MM.1S (cell line): ENCODE results near the gene CFD.

Source experiments
- DNase-seq: peaks from one replicate; pipeline ENCODE4 v3.0.0-alpha.2; 2015
- H2AFZ ChIP-seq: fragments of 300-600 bp; sonication (generic); 2 replicates; pipeline ENCODE4 v1.6.0; 2016; ENCODE audit warnings: antibody characterized with exemption, low read length
- H3F3A ChIP-seq: fragments of 300-600 bp; sonication (generic); 2 replicates; pipeline ENCODE4 v1.6.1; 2016; ENCODE audit warnings: mild to moderate bottlenecking, antibody characterized with exemption, low read length, moderate library complexity, mixed read lengths; ENCODE audit not compliant: insufficient read depth
- H3K27ac ChIP-seq: fragments of 300-600 bp; sonication (generic); 2 replicates; pipeline ENCODE4 v1.5.1; 2016; ENCODE audit warnings: mild to moderate bottlenecking, low read length
- H3K27me3 ChIP-seq: fragments of 300-600 bp; sonication (generic); replicated peaks from 2 replicates; pipeline ENCODE4 v1.6.0; 2016; ENCODE audit warnings: low read length; ENCODE audit not compliant: insufficient read depth
- H3K36me3 ChIP-seq: fragments of 300-600 bp; sonication (generic); replicated peaks from 2 replicates; pipeline ENCODE4 v1.6.1; 2016; ENCODE audit warnings: mild to moderate bottlenecking, low read length, mixed read lengths; ENCODE audit not compliant: insufficient read depth
- H3K4me1 ChIP-seq: fragments of 300-600 bp; sonication (generic); 2 replicates; pipeline ENCODE4 v1.6.1; 2016; ENCODE audit warnings: low read length, mixed read lengths
- H3K4me2 ChIP-seq: fragments of 300-600 bp; sonication (generic); 2 replicates; pipeline ENCODE4 v1.6.0; 2016; ENCODE audit warnings: low read depth, low read length
- H3K4me3 ChIP-seq: fragments of 300-600 bp; sonication (generic); 2 replicates; pipeline ENCODE4 v1.5.1; 2016; ENCODE audit warnings: low read length, mixed read lengths
- H3K79me2 ChIP-seq: fragments of 300-600 bp; sonication (generic); 2 replicates; pipeline ENCODE4 v1.6.1; 2016; ENCODE audit warnings: mixed run types, low read length, mixed read lengths
- H3K9ac ChIP-seq: fragments of 300-600 bp; sonication (generic); 2 replicates; pipeline ENCODE4 v1.6.1; 2016; ENCODE audit warnings: low read length, mixed read lengths
- H3K9me2 ChIP-seq: fragments of 300-600 bp; sonication (generic); replicated peaks from 2 replicates; pipeline ENCODE4 v1.6.1; 2016; ENCODE audit warnings: mild to moderate bottlenecking, low read length, mixed read lengths; ENCODE audit not compliant: insufficient read depth
- H3K9me3 ChIP-seq: fragments of 300-600 bp; sonication (generic); replicated peaks from 2 replicates; pipeline ENCODE4 v1.6.1; 2016; ENCODE audit warnings: mild to moderate bottlenecking, low read length, mixed read lengths; ENCODE audit not compliant: insufficient read depth
- H4K20me1 ChIP-seq: fragments of 300-600 bp; sonication (generic); 2 replicates; pipeline ENCODE4 v1.6.1; 2016; ENCODE audit warnings: mild to moderate bottlenecking, low read length, moderate library complexity, mixed read lengths; ENCODE audit not compliant: insufficient read depth
- EZH2 ChIP-seq: fragments of 300-600 bp; sonication (generic); optimal IDR thresholded peaks from 2 replicates; pipeline ENCODE3; 2017; ENCODE audit warnings: low read depth, mild to moderate bottlenecking, antibody characterized with exemption, low read length, mixed read lengths
- EZH2phosphoT487 ChIP-seq: fragments of 300-600 bp; sonication (generic); IDR thresholded peaks from 2 replicates; pipeline ENCODE4 v1.6.1; 2018; ENCODE audit warnings: antibody characterized with exemption, low read length
- TF ChIP-seq, protein P1 (sequence below): fragments of 300-600 bp; sonication (generic); IDR thresholded peaks from 2 replicates; pipeline ENCODE4 v1.5.1; 2016; ENCODE audit warnings: antibody characterized with exemption, low read length, mixed read lengths

Gene CFD

DNA sequence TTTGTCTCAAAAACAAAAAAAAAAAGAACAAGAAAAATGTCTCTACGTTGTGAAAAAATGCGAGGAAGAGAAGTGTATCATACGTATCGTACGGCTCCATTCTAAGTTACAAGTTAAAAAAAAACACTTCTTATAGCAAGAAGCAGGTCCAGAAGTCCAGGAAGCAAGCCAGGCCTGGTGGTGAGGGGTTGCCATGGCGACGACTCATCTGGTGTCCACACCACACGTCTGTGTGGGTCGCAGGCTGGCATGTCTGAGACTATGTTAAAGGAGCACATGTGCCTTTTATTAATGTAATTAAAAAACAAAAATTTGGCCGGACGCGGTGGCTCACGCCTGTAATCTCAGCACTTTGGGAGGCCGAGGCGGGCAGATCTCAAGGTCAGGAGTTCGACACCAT, 27.6 kb downstream of the CFD start:
- Histone ChIP-seq H3K9me3 (no peaks in the 10 kb centered on the region), H3K36me3 (no peaks in the 10 kb centered on the region; the same call in 1 of the 2 replicates), H3K79me2 (peaks cover 25% of the 10 kb centered on the region), H3F3A (no peaks in the 10 kb centered on the region), H2AFZ (no peak overlapping the region), H3K4me1 (no peaks in the 10 kb centered on the region), H3K4me2 (no peak overlapping the region), H3K27me3 (no peaks in the 10 kb centered on the region), H3K9me2 (no peaks in the 10 kb centered on the region), H3K27ac (no peak overlapping the region), H3K9ac (no peak overlapping the region), H4K20me1 (no peaks in the 10 kb centered on the region; the same call in 1 of the 2 replicates), H3K4me3 (no peak overlapping the region)
- no peak for TF ChIP-seq EZH2phosphoT487
- TF ChIP-seq EZH2: no peak
- TF ChIP-seq, protein P1, sequence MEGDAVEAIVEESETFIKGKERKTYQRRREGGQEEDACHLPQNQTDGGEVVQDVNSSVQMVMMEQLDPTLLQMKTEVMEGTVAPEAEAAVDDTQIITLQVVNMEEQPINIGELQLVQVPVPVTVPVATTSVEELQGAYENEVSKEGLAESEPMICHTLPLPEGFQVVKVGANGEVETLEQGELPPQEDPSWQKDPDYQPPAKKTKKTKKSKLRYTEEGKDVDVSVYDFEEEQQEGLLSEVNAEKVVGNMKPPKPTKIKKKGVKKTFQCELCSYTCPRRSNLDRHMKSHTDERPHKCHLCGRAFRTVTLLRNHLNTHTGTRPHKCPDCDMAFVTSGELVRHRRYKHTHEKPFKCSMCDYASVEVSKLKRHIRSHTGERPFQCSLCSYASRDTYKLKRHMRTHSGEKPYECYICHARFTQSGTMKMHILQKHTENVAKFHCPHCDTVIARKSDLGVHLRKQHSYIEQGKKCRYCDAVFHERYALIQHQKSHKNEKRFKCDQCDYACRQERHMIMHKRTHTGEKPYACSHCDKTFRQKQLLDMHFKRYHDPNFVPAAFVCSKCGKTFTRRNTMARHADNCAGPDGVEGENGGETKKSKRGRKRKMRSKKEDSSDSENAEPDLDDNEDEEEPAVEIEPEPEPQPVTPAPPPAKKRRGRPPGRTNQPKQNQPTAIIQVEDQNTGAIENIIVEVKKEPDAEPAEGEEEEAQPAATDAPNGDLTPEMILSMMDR: no peak
- no peak for DNase-seq

DNA sequence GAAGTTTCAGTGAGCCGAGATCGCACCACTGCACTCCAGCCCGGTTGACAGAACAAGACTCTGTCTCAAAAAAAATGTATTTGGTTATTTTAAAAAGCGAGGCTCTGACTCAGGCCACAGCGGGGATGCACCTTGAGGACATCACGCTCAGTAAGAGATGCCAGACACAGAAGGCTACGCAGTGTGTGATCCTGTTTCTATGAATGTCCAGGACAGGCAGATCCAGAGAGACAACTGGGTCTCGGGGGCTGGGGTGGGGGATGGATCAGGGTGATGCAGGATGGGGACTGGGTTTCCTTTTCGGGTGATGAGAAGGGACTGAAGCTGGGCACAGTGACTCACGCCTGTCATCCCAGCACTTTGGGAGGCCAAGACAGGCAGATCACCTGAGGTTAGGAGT, 28.1 kb downstream of the CFD start:
- Histone ChIP-seq H3K79me2 (peaks cover 30% of the 10 kb centered on the region), H3K9ac (no peak overlapping the region), H2AFZ (no peak overlapping the region), H3K27me3 (no peaks in the 10 kb centered on the region), H3K4me1 (no peaks in the 10 kb centered on the region), H3K4me2 (no peak overlapping the region), H3K9me3 (no peaks in the 10 kb centered on the region), H3K36me3 (no peaks in the 10 kb centered on the region; the same call in 1 of the 2 replicates), H4K20me1 (no peaks in the 10 kb centered on the region; the same call in 1 of the 2 replicates), H3K9me2 (no peaks in the 10 kb centered on the region), H3K4me3 (no peak overlapping the region), H3F3A (no peaks in the 10 kb centered on the region), H3K27ac (no peak overlapping the region)
- no peak for DNase-seq
- TF ChIP-seq EZH2 (no peak), EZH2phosphoT487 (no peak)
- TF ChIP-seq, protein P1: no peak

DNA sequence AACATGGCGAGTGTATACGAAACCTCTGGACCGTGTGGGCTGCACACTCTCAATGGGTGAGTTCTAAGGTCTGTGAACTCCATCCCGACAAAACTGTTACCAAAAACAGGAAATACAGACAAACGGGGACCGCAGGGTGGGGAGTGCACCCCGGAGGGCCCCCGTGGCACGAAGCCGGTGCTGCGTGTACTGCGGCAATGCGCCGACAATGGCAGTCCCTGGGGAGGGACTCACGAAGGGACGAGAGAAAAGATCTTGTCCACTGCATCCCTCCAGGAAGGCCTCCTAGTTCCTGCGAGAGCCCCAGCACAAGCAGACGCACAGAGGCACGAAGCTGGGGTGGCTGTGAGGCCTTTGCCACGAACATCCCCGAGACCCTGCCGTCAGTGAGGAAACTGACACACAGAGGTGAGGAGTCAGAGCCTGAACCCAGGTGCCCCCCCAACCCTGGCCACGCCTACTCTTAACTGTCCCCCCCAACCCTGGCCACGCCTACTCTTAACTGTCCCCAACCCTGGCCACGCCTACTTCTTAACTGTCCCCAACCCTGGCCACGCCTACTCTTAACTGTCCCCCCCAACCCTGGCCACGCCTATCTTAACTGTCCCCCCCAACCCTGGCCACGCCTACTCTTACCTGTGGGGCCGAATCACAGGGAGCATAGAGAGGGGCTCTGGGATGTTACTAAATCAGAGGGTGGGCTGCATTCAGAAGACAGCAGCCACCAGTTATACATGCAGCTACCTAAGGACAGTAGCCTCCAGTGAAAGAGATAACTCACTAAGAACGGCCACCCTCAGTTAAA, 29.3 kb downstream of the CFD start:
- Histone ChIP-seq H3K9me2 (no peaks in the 10 kb centered on the region), H3F3A (no peaks in the 10 kb centered on the region), H3K36me3 (no peaks in the 10 kb centered on the region), H4K20me1 (no peaks in the 10 kb centered on the region; the same call in 1 of the 2 replicates), H3K9ac (no peak overlapping the region), H3K79me2 (peaks cover 31% of the 10 kb centered on the region), H3K4me1 (no peaks in the 10 kb centered on the region), H3K4me3 (no peak overlapping the region), H3K27me3 (no peaks in the 10 kb centered on the region), H2AFZ (no peak overlapping the region), H3K9me3 (no peaks in the 10 kb centered on the region), H3K4me2 (no peak overlapping the region), H3K27ac (no peak overlapping the region)
- TF ChIP-seq, protein P1: no peak
- no peak for TF ChIP-seq EZH2phosphoT487
- TF ChIP-seq EZH2: no peak
- no peak for DNase-seq
